H1 (cell line): ENCODE data around the gene DSE.

Experiments used
- ATF2 ChIP-seq: IDR thresholded peaks from 2 replicates; pipeline ENCODE4 v1.6.1; 2012; ENCODE audit warnings: low read length, inconsistent platforms
- CTCF ChIP-seq, 3 experiments: IDR thresholded peaks; 1 replicate in 2 of 3; 2 replicates in 1 of 3; pipeline versions ENCODE4 v1.5.1 to v1.6.1; 2011; ENCODE audit warnings: low read length in 3 of 3, mild to moderate bottlenecking in 3 of 3, inconsistent platforms in 2 of 3, low read depth in 1 of 3, moderate library complexity in 1 of 3; ENCODE audit not compliant: insufficient read depth in 1 of 3; ENCODE audit errors: control extremely low read depth in 1 of 3
- EZH2 ChIP-seq: fragments of 200-600 bp; sonication (generic); IDR thresholded peaks from 2 replicates; pipeline ENCODE4 v1.7.1; 2012; ENCODE audit warnings: low read depth, mild to moderate bottlenecking, moderate library complexity, low read length, inconsistent platforms; ENCODE audit not compliant: severe bottlenecking
- MAX ChIP-seq: IDR thresholded peaks from 2 replicates; pipeline ENCODE4 v1.6.1; 2012; ENCODE audit warnings: inconsistent platforms
- TEAD4 ChIP-seq: IDR thresholded peaks from 2 replicates; pipeline ENCODE4 v1.6.1; 2012; ENCODE audit warnings: low read depth, low read length, inconsistent platforms, mixed read lengths

GRCh38 chr6:116471531-116471930, 100.8 kb downstream of the DSE start:
- no peak for TF ChIP-seq TEAD4
- TF ChIP-seq CTCF (IDR thresholded peaks at IDR 0.05; ENCODE audit: control extremely low read depth in 1 of 3, insufficient read depth in 1 of 3, low read depth in 1 of 3, low read length in 3 of 3) = no peak
- no peak for TF ChIP-seq EZH2
- no peak for TF ChIP-seq MAX
- TF ChIP-seq ATF2 = no peak
